Activated CD8-positive, alpha-beta memory T cell treated with anti-CD3 and anti-CD28 coated beads for 36 hours (primary cell): ENCODE data around the gene XPO4. TPM values are rescaled to one million over a fixed set of nuclear protein-coding genes. Genes with fewer than 3 reads are reported as not detected.
"Not testable (repeated sequence)": the region's sequence is repeated elsewhere in the genome, so short reads cannot be mapped to it uniquely, and the experiment has no call there.

ENCODE experiments used
- CTCF ChIA-PET: fragments of 350-600 bp; sonication (Branson Sonifier 250); formaldehyde crosslinking; loops from one replicate; lab custom pipeline; 2021; ENCODE audit warnings: antibody characterized with exemption; lab: Charles Lee
- POLR2A ChIA-PET: fragments of 350-600 bp; sonication (Branson Sonifier 250); formaldehyde crosslinking; loops from one replicate; lab custom pipeline; 2021; ENCODE audit warnings: antibody characterized with exemption; lab: Charles Lee
- total RNA-seq, 2 experiments: library from RNA; stranded (reverse); gene quantifications; one replicate each; pipeline ENCODE4 v1.2.3, GENCODE V29; 2021

Gene XPO4
- total RNA-seq, 2 experiments from 2014 or later = 31.4 to 32.7 TPM

DNA sequence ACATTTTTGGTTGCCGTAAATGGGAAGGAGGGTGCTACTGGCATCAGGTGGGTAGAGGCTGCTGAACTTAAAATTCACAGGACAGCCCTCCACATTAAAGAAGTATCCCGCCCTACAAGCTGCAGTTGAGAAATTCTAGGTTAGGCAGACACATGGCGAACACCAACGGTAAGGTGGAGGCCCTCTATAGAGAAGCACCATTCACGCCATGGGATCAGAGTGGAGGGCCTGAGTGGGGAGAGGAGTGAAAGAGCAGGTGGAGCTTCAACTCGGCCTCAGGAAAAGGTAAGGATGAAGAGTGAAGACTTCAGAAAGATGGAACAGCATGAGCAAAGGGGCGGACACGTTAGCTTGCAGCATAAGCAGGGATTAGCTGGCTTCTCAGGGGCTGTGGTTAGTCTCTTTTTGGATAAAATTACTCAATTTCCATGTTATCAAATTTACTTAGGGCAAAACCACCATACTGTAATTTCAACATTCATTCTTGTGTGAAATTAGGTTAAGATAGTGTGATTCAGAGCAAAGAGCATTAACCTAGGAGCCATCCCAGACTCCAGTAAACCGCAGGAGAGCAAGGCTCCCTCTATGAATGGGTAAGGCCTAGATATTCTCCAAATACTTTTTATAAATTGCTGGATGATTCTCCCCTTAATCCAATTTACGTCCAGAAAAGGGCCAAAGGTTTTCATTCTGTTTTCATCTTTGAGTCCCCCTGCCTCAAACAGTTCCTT, 130.0 kb downstream of the XPO4 start:
- ChIA-PET POLR2A (interaction anchor here (1.0 kb wide), 1 partner anchor 12 kb away, joined by 4 read pairs; no protein-coding TSS in a partner anchor), CTCF (no interaction called here)

DNA sequence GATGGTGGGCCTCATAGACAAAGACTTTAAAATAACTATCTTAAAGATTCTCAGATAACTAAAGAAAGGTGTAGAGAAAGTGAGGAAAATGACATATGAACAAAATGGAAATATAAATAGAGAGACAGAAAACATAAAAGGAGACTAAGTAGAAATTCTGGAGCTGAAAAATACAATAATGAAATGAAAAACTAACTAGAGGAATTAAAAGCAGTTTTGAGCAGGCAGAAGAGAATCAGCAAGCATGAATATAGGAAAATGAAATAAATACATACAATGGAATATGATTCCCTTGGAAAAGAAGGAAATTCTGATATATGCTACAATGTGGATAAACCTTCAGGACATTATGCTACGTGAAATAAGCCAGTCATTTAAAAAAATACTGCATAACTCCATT, 132.7 kb downstream of the XPO4 start:
- CTCF ChIA-PET = no interaction called here
- POLR2A ChIA-PET = no interaction called here

DNA sequence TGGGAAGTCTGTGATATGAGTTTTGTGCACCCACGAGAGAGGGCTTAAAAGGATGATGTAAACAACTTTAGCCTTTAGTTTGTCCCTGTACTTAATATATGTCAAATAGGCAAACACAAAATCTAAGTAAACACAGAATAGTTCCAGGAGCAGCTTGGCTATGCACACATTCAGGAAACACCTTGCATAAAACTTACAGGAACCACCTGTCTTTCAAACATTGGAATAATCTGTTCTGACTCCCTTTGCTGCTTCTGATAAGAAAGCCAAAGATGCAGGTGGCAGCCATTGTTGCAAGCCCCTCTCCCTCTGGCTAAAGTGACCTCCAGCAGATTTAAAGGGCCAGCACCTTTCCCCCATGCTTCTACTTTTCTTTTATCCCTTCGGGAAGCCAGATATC, 133.5 kb downstream of the XPO4 start:
- CTCF ChIA-PET = no interaction called here
- POLR2A ChIA-PET = no interaction called here

DNA sequence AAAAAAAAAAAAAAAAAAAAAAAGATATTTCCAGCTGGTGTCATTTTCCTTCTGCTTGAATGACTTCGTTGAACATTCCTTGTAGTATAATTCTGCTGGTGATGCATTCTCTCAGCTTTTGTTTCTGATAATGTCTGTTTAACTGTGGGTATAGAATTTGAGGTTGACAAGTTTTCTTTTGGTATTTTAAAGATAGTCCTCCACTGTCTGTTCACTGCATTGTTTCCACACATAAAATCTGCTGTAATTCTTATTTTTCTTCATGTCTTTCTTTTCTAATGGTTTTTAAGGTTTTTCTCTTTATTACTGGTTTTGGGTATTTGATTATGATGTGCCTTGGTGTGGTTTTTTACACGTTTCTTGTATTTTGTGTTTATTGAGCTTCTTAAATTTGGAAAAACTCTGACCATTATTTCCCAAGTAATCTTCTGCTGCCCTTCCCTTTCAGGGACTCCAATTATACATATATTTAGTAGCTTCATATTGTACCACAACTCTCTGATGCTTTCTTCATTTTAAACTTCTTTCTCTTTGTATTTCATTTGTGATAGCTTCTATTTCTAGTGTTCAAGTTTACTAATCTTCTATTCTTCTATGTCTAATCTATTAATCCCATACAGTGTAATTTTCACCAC, 135.1 kb downstream of the XPO4 start:
- ChIA-PET POLR2A (no interaction called here), CTCF (interaction anchor here (0.7 kb wide), 1 partner anchor 1008 kb away, joined by 3 read pairs; no protein-coding TSS in a partner anchor)

DNA sequence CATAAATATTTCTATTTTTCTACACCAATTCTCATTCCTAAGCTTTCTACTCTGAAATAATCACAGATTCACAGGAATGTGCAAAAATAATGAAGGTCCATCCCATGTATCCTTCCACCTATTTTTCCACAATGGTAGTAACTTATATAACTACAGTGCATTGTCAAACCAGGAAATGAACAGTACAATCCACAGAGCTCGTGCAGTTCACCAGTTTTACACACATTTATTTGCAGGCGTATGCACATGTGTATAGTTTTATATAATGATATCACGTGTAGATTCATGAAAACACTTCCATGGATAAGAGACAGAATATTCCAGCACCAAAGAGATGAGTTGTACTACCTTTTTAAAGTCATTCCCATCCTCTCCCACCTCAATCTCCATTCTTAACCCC, 141.7 kb downstream of the XPO4 start:
- ChIA-PET POLR2A (no interaction called here), CTCF (no interaction called here)

DNA sequence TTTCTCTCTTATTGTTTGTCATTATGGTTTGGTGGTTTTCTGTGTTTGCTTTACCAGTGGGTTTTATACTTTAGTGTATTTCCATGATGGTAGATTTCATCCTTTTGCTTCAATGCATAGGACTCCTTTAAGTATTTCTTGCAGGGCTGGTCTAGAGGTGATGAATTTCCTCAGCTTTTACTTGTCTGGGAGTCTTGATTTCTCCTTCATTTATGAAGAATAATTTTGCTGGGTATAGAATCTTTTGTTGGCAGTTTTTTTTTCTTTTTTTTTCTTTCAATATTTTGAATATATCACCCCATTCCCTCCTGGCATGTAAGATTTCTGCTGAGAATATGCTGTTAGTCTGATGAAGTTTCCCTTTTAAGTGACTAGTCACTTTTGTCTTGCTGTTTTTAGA, 148.5 kb downstream of the XPO4 start:
- ChIA-PET CTCF (no interaction called here), POLR2A (no interaction called here)

DNA sequence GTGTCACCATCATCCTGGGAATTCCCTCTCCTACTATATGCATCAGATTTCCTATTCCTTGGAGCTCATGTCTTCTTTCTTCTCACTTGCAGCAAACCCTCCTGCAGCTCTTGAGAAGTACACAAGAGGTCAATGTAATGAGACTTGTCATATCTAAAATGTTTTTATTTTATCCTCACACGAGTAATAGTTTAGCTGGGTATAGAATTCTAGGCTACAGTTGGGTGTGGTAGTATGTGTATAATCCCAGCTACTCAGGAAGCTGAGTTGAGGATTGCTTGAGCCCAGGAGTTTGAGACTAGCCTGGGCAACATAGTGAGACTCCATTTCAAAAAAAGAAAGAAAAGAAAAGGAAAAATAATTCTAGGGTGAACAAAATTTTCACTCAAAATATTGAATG, 153.2 kb downstream of the XPO4 start:
- ChIA-PET POLR2A (no interaction called here), CTCF (no interaction called here)

DNA sequence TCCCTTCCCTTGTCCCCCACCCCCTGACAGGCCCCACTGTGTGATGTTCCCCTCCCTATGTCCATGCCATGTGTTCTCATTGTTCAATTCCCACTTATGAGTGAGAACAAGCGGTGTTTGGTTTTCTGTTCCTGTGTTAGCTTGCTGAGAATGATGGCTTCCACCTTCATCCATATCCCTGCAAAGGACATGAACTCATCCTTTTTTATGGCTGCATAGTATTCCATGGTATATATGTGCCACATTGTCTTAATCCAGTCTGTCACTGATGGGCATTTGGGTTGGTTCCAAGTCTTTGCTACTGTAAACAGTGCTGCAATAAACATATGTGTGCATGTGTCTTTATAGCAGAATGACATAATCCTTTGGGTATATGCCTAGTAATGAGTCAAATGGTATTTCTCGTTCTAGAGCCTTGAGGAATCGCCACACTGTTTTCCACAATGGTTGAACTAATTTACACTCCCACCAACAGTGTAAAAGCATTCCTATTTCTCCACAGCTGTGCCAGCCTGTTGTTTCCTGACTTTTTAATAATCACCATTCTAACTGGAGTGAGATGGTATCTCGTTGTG, 158.6 kb downstream of the XPO4 start:
- POLR2A ChIA-PET, CTCF ChIA-PET: not testable (repeated sequence)

DNA sequence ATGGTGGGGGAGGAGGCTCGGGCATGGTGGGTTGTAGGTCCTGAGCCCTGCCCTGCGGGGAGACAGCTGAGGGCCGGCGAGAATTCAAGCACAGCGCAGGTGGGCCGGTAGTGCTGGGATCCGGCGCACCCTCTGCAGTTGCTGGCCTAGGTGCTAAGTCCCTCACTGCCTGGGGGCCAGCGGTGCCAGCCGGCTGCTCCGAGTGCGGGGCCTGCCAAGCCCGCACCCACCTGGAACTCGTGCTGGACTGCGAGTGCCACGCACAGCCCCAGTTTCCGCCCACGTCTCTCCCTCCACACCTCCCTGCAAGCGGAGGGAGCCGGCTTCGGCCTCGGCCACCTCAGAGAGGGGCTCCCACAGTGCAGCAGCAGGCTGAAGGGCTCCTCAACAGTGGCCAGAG, 162.5 kb downstream of the XPO4 start:
- ChIA-PET POLR2A (no interaction called here), CTCF (no interaction called here)

DNA sequence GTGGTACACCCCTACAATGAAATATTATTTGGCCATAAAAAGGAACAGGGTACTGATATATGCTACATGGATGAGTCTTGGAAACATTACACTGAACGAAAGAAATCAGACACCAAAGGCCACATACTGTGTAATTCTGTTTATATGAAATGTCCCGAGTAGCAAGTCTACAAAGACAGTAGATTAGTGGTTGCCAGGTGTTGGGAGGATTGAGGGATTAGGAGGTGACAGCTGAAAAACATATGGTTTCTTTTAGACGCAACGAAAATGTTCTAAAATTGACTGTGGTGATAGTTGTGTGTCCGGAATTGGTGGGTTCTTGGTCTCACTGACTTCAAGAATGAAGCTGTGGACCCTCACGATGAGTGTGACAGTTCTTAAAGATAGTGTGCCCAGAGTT, 163.9 kb downstream of the XPO4 start:
- ChIA-PET POLR2A (no interaction called here), CTCF (no interaction called here)

DNA sequence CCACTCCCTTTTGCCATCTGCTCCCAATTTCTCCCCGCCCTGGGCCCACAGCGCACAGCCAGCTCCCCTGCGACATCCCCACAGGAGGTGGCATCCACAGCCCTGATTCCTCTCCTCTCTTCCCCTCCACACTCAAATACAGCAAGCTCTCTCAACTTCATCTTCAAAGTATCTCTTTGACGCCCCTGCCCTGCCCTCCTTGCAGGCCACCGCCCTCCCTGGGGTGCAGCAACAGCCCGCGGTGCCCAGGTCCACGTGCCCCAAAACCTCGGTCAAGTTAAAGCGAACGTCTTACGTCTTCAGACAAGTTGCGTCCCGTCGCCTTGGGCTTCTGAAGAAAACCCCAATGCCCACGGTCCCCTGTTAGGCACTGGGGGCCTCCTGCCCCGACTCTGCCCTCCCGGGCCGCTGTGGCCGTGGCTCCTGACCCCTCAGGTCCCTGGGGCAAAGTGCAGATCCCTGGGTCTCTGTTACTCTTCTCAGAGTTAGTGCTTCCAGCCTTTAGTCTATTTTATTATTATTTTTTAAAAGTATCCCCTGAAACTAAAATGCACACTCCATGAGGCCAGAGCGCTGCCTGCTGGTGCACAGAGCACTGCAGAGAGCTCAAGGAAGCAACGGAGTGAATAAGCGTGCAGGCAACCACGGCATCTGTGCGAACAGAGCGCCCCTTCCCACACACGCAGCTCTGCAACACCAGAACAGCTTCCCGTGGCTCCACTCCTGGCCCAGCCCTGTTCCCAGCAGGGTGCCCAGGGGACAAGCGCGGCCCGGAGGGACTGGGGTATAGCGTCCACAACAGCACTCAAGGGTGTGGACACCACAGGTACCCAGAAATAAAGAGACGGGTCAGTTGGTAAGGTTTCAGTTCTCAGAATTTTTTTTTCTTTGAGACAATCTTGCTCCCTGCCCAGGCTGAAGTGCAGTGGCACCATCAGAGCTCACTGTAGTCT, 172.6 kb downstream of the XPO4 start:
- CTCF ChIA-PET = no interaction called here
- POLR2A ChIA-PET = no interaction called here

DNA sequence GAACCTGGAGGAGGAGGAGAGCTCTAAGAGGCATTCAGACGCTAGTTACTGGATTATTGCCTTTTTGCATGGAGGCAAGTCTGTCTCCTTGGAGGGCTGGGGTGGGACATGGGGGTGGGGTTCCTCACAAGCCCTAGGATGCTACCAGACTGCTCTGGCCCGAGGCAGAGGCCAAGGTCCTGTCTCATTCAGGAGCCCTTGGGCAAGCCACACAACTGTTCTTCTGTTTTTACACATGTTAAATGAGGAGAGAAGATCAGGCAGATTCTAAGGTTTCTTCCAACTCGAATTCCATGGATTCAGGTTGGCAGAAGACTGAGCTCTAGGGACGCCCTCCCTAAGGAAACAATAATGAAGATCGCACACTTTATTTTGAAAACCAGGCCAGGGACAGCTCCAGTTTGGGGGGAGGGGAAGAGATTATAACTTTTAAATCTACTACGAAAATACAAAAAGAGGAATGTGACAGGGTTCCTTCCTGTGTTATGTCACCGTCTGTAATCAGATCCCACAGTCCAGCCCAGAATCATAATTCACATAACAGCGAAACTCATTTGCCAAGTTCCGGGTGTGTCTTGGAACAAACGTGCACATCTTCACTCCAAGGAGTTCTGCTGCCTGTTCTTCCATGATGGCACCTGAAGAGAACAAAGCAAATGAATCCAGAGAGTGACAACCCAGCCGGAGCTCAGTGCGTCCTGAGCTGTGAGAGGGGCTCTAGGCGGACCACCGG, 173.8 kb downstream of the XPO4 start:
- POLR2A ChIA-PET = no interaction called here

DNA sequence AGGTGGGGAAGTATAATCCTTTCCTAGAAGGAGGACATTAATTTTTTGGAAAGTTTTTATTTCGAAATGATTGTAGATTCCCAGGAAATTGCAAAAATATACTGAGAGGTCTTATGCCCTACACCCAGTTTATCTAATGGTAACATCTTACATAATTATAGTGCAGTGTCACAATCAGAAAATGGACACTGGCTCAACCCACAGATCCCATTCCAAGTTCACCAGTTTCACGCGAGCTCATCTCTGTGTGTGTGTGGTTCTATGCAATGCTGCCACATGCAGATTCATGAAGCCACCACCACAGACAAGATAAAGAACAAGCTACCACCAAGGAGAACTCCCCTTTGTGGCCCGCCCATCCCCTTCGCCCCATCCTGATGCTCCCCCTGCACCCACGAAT, 174.7 kb downstream of the XPO4 start:
- CTCF ChIA-PET = no interaction called here
- POLR2A ChIA-PET = no interaction called here

More for the DNA sequence above, 173.8 kb downstream of the XPO4 start:
- CTCF ChIA-PET = no interaction called here

Other genes starting within 250 kb of the XPO4 start
- 1 to 10 TPM; 1.0 to 1.2 TPM for gene IL17D, start 199.0 kb downstream of the XPO4 start, total RNA-seq
- gene EEF1AKMT1, start 128.8 kb downstream of the XPO4 start, total RNA-seq = 10 to 100 TPM; 19.6 to 21.3 TPM
- 1 to 10 TPM; 1.3 to 1.4 TPM for gene LATS2, start 158.8 kb upstream of the XPO4 start, total RNA-seq
- 100 to 1,000 TPM; 269 to 280 TPM for gene SAP18, start 237.4 kb upstream of the XPO4 start, total RNA-seq